Adipocyte (in vitro differentiated cells): Measurements from ENCODE around the gene ZBTB20.
"Not testable (repeated sequence)": the region's sequence is repeated elsewhere in the genome, so short reads cannot be mapped to it uniquely, and the experiment has no call there.

Experiments used
- DNase-seq: peaks from one replicate; pipeline ENCODE4 v3.0.0-alpha.2; 2015; ENCODE audit warnings: low read depth
- H3K27me3 ChIP-seq: replicated peaks from 2 replicates; pipeline ENCODE4 v1.7.0; 2013; ENCODE audit warnings: mild to moderate bottlenecking, low read length, moderate library complexity; ENCODE audit not compliant: control insufficient read depth, insufficient read depth
- H3K36me3 ChIP-seq: 2 replicates; pipeline ENCODE4 v1.7.0; 2013; ENCODE audit warnings: low read length, mild to moderate bottlenecking, moderate library complexity; ENCODE audit not compliant: control insufficient read depth, insufficient read depth, severe bottlenecking
- H3K4me1 ChIP-seq: 2 replicates; pipeline ENCODE4 v1.7.0; 2013; ENCODE audit warnings: mild to moderate bottlenecking, low read length, moderate library complexity; ENCODE audit not compliant: control insufficient read depth, insufficient read depth
- H3K4me3 ChIP-seq: 2 replicates; pipeline ENCODE4 v1.7.0; 2013; ENCODE audit warnings: mild to moderate bottlenecking, low read length, moderate library complexity
- H3K9ac ChIP-seq: 2 replicates; pipeline ENCODE4 v1.7.0; 2013; ENCODE audit warnings: mild to moderate bottlenecking, low read length, moderate library complexity
- H3K9me3 ChIP-seq: 2 replicates; pipeline ENCODE4 v1.7.0; 2013; ENCODE audit warnings: mild to moderate bottlenecking, low read length, moderate library complexity; ENCODE audit not compliant: control insufficient read depth

ZBTB20 gene

DNA sequence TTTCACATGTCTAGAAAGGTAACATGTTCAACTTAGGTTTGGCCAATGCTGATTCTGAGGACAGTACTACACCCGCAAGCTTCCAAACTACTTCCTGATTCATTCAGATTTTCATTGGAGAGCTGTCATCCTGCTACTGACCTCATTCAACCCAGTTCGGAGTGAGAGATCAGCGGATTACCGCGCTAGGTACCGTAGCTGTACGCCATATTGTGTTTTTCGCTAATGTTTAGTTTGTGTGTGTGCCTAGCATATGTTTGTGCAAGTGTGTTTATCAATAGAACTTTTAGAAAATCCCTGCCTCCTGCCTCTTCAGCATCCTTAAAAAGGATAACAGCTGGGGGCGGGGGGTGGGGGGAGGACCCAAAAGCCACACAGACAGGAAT, 1.1 kb downstream of the ZBTB20 start:
- peak overlapping the region; percentile 95 for H3K9ac ChIP-seq
- no peaks in the 10 kb centered on the region for H3K27me3 ChIP-seq
- DNase-seq, result peak; percentile 86
- no peaks in the 10 kb centered on the region for H3K9me3 ChIP-seq
- H3K4me1 ChIP-seq, result peaks cover 7% of the 10 kb centered on the region
- no peaks in the 10 kb centered on the region for H3K36me3 ChIP-seq
- H3K4me3 ChIP-seq, result peak overlapping the region; percentile 94

DNA sequence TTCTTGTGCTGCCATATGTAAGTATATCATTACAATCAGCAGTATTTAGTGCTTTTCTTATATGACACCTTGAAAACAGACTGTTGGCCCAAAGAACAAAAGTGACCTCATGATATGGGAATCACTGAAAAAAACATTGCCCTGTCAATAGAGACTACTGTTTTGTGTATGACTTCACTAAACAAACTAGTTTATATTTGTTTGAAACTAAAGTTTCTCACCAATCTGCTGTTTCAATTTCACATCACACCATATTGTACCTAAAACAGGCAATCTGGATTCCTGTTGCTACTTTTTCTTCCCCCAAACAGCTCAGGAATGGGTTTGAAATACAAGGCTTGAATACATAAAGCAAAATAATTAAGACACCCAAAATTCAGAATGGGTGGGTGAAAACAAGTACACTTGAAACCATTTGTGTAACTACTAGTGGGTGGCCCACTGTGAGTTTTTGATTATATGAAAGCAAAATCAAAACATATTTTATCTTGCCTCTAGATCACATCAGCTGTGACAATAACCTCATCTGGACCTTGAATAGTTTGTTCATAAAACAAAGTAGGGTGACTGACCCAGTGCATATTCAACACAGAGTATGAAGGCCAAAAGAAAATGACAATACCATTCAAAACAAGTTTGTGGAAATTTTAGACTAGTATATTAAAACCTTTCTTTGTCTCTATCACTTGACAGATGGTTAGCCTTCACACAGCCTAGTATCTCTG, 5.9 kb downstream of the ZBTB20 start:
- no peak for DNase-seq
- H3K27me3 ChIP-seq, result no peaks in the 10 kb centered on the region
- H3K9me3 ChIP-seq, result no peaks in the 10 kb centered on the region

DNA sequence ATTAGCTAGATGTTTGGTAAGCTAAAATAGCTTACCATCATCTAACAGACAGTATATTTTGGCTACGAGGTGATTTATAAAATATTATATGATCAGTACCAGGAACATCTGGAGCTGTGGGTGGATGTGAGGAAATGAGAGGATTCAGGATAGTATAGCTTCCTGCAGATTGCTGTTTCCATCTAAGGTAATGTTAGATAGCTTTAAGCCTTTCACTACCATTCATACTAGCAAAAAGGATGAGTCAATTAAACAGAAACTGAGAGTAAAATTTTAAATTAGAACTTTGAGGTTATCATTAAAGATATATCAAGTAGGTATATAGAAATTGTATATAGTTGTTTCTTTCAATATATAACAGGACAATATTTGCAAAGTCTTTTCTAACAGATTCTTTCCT, 8.0 kb downstream of the ZBTB20 start:
- H3K36me3 ChIP-seq, result no peaks in the 10 kb centered on the region
- no peak for DNase-seq
- no peaks in the 10 kb centered on the region for H3K9me3 ChIP-seq
- no peaks in the 10 kb centered on the region for H3K27me3 ChIP-seq
- H3K9ac ChIP-seq, result no peak overlapping the region
- no peaks in the 10 kb centered on the region for H3K4me1 ChIP-seq
- no peak overlapping the region for H3K4me3 ChIP-seq

More for the DNA sequence above, 5.9 kb downstream of the ZBTB20 start:
- Histone ChIP-seq H3K36me3 (no peaks in the 10 kb centered on the region), H3K9ac (no peak overlapping the region), H3K4me3 (no peak overlapping the region), H3K4me1 (no peaks in the 10 kb centered on the region)

DNA sequence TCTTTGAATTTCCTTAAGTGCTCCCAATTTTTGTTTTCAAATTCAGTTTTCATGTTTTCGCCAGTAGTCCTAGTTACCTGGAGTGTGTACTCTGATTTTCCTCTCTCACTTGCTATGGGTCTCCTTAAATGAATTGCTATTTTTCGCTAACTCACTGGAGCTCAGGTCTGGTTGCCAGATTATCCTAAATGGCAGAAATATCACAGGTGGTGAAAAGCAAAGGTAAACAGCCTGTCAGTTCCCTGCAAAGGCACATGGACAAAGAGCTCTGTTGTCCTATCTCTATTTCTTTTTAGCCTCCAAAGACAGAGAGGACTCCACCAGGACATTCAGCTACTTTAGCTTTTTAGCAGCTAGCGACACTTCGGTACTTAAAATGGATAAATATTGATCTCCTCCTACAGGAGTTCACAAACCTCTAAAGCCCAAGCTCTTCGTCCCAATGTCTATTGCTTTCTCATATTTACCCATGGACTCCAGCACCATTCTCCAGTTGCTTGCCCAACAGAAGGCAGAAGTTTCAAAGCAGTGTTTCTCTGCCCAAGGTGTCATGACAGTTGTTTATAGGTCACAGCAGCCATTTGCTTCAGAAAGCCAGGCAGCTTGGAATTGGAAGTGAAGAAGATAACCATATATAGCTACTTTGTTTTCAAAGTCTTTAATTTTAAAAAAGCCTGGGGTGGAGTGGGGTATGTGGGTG, 12.3 kb downstream of the ZBTB20 start:
- DNase-seq, result no peak
- peaks cover 3% of the 10 kb centered on the region for H3K9me3 ChIP-seq
- H3K4me1 ChIP-seq, result no peaks in the 10 kb centered on the region
- H3K4me3 ChIP-seq, result no peak overlapping the region
- no peaks in the 10 kb centered on the region for H3K36me3 ChIP-seq
- H3K9ac ChIP-seq, result no peak overlapping the region
- no peaks in the 10 kb centered on the region for H3K27me3 ChIP-seq

DNA sequence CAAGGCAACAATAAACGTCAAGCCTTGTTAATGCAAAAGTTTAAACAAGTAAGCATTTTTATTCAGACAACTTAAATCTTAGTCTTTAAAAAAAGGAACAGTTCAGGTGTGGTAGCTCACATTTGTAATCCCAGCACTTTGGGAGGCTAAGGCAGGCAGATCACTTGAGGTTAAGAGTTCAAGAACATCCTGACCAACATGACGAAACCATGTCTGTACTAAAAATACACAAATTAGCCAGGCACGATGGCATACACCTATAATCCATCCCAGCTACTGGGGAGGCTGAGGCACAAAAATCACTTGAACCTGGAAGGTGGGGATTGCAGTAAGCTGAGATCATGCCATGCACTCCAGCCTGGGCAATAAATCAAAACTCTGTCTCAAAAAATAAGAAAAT, 19.9 kb downstream of the ZBTB20 start:
- Histone ChIP-seq H3K36me3 (no peaks in the 10 kb centered on the region), H3K4me1 (no peaks in the 10 kb centered on the region), H3K9me3 (no peaks in the 10 kb centered on the region), H3K27me3 (no peaks in the 10 kb centered on the region), H3K4me3 (no peak overlapping the region), H3K9ac (no peak overlapping the region)
- DNase-seq, result no peak

DNA sequence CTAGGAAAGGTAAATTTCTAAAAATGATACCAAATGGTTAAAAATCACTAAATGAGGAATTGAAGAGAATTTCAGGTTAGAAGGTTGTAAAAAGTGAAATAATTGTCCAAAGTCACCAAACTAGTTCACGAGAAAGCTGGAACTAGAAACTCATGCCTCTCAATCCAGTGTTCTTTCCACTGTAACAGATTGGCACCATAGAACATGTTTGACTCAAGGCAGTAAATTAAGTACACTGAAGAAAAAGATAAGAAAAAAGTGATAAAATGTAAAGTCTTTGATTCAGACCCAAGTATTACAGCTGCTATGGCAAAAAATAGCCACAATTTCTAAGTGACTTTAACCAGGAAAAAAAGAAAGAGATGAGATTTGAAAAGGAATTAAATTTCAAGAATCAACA, 26.5 kb downstream of the ZBTB20 start:
- H3K9me3 ChIP-seq, result peaks cover 10% of the 10 kb centered on the region
- no peaks in the 10 kb centered on the region for H3K27me3 ChIP-seq
- no peaks in the 10 kb centered on the region for H3K36me3 ChIP-seq
- H3K4me3 ChIP-seq, result no peak overlapping the region
- no peaks in the 10 kb centered on the region for H3K4me1 ChIP-seq
- no peak for DNase-seq
- no peak overlapping the region for H3K9ac ChIP-seq

DNA sequence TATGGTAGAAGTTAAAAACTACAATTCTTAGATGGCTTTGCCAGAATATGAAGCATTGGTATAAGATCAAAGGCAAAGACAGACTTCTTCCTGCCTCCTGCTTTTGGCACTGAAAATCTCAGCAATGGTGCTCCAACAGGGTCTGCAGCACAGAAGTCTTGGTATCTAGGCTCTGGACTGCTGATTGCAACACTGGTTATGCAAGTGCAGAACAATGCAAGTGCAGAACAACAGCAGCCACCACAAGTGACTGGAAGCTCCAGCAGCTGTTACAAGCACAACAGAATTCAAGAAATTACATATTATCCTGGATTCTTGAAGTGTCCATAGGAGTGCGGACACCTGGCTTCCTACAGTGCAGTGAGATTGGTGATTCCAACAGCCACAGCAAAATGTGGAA, 33.7 kb downstream of the ZBTB20 start:
- Histone ChIP-seq H3K27me3 (no peaks in the 10 kb centered on the region), H3K4me1 (peaks cover 13% of the 10 kb centered on the region), H3K4me3 (no peak overlapping the region), H3K36me3 (no peaks in the 10 kb centered on the region), H3K9me3 (peaks cover 10% of the 10 kb centered on the region), H3K9ac (no peak overlapping the region)
- peak; percentile 78 for DNase-seq

DNA sequence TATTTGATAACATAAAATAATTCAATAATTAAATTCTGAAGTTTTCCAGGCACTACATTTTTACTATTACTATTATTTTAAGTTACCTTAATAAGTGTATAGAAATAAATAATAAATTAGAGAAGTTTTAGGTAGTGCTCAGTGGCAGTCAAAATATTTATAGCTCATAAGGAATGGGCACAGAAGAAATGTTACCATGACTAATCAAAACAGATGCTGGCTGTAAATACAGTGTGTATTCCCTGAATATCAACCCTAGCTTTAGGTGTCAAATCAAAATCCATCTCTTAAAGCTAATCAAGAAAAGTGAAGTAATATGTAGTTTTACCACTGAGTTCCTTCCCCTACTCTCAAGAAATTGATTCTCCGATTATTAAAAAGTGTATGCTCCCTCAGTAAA, 35.5 kb downstream of the ZBTB20 start:
- H3K4me3 ChIP-seq, result no peak overlapping the region
- peak; percentile 65 for DNase-seq
- H3K9ac ChIP-seq, result no peak overlapping the region
- H3K9me3 ChIP-seq, result peaks cover 3% of the 10 kb centered on the region
- peaks cover 13% of the 10 kb centered on the region for H3K4me1 ChIP-seq
- no peaks in the 10 kb centered on the region for H3K36me3 ChIP-seq
- no peaks in the 10 kb centered on the region for H3K27me3 ChIP-seq

DNA sequence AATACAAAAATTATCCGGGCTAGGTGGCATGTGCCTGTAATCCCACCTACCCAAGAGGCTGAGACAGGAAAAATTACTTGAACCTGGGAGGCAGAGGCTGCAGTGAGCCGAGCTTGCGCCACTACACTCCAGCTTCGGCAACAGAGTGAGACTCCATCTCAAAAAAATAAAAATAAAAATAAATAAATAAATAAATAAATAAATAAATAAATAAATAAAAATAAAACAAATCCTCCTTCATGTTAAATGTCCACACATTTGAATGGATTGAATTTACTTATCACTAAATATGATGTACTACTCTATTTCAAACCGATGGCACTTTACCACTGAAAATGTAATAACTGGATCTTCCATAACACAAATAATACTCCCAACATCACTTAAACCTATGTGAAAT, 36.3 kb downstream of the ZBTB20 start:
- DNase-seq, result no peak
- Histone ChIP-seq H3K4me3 (no peak overlapping the region), H3K36me3 (no peaks in the 10 kb centered on the region), H3K9me3 (no peaks in the 10 kb centered on the region), H3K27me3 (no peaks in the 10 kb centered on the region), H3K4me1 (peaks cover 13% of the 10 kb centered on the region), H3K9ac (no peak overlapping the region)

DNA sequence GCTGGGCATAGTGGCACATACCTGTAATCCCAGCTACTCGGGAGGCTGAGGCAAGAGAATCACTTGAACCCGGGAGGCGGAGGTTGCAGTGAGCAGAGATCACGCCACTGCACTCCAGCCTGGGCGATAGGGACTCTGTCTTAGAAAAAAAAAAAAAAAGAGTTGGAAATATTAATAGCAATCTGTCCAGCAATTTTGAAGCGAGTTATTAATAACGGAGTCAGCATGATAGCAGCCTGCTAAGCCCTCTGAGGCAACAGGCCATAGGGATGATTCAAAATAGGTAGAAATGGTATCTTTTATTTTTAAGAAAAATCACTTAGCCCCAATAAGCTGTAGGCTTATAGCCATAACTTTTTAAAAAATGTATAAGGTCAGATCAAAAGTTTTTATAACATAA, 37.0 kb downstream of the ZBTB20 start:
- not testable (repeated sequence) for H3K4me3 ChIP-seq, H3K27me3 ChIP-seq, H3K36me3 ChIP-seq, DNase-seq, H3K9ac ChIP-seq, H3K9me3 ChIP-seq
- H3K4me1 ChIP-seq, result peaks cover 13% of the 10 kb centered on the region

DNA sequence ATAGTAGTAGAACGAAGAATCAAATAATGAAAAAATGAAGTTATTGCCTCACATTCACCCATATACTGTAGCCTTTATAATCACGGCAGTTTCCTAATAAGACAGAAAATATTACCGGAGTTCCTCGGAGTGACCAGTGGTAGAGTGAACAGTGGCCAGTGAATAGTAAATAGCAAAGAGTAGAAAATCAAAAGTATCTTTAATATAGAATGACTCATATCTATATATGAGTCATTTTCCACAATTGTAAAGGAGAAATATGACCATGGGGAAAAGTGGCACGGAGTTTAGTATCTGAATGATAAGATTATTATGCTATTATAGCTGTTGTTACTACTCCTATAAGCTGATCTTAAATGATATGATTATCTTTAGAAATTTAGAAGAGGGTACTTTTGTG, 38.5 kb downstream of the ZBTB20 start:
- Histone ChIP-seq H3K9me3 (no peaks in the 10 kb centered on the region), H3K36me3 (no peaks in the 10 kb centered on the region), H3K4me1 (peaks cover 7% of the 10 kb centered on the region), H3K4me3 (no peak overlapping the region), H3K27me3 (no peaks in the 10 kb centered on the region), H3K9ac (no peak overlapping the region)
- DNase-seq, result no peak
